ENCODE results near the gene TSPO. TPM values are rescaled to one million over a fixed set of nuclear protein-coding genes. Genes with fewer than 3 reads are reported as not detected.

The TSPO gene
- total and polyA plus RNA-seq, 2 of the 13 experiments (the other 11 are each of a cell fraction or from before 2014, with no cell fraction given), result 0.46 to 1.4 TPM

DNA sequence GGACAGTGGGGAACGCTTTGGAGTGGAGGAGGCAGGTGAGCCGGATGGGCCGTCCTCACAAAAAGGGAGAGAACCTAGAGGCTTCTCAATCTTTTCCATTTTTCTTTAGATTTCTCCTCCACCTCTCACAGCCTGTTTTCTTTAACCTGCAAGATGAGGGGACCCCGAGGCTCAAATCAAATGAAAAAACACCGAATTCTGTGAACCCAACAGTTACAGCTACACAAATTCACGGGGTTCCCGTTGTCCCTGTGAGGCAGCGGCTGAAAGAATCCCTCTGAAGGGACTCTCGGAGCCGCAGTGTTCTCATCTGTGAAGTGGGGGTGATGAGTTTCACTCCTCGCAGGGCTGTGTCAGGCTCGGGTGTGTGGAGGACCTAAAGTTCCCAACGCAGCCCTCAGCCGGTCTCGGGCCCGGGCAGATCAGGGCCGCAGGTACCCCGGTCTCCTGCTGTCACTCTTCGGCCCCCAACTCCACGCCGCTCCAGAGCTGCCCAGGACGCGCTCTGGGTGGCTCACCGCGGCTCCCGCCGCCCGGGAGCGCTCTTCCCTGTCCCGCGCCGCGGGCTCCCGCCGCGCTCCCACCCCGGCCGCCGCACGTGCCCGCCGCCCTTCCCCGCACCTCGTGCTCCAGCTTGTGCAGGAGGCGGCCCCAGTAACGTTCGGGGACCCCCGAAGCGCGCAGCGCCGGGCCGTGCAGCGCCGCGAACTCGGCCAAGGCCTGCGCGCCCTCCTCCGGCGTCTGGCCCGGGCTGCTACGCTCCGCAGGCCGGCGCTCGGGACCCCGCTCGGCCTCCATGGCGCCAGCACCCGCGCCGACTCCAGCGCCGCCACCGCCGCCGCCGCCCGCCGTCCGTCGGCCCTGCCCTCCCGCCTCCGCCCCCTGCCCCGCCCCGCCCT lies 35.2 kb downstream of the TSPO start, which contains the start of gene TTLL12 (continued):
- TF ChIP-seq, protein P1, sequence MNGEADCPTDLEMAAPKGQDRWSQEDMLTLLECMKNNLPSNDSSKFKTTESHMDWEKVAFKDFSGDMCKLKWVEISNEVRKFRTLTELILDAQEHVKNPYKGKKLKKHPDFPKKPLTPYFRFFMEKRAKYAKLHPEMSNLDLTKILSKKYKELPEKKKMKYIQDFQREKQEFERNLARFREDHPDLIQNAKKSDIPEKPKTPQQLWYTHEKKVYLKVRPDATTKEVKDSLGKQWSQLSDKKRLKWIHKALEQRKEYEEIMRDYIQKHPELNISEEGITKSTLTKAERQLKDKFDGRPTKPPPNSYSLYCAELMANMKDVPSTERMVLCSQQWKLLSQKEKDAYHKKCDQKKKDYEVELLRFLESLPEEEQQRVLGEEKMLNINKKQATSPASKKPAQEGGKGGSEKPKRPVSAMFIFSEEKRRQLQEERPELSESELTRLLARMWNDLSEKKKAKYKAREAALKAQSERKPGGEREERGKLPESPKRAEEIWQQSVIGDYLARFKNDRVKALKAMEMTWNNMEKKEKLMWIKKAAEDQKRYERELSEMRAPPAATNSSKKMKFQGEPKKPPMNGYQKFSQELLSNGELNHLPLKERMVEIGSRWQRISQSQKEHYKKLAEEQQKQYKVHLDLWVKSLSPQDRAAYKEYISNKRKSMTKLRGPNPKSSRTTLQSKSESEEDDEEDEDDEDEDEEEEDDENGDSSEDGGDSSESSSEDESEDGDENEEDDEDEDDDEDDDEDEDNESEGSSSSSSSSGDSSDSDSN (CRISPR knock-in tag; IDR thresholded peaks at IDR 0.05), result peak; percentile 49; the same call in 1 of the 2 replicates

GRCh38 chr22:43187171-43188099 lies 36.1 kb downstream of the TSPO start:
- DNase-seq (ENCODE audit: low spot score) (peak; percentile 87), ATAC-seq (peak; percentile 86), FAIRE-seq (peak; percentile 36)
- H3K4me2 ChIP-seq (ENCODE audit: low read depth, low read length), result peak overlapping the region; percentile 88
- no peaks in the 10 kb centered on the region for H3K27me3 ChIP-seq (ENCODE audit: control insufficient read depth in 1 of 2, insufficient read depth in 2 of 2, low read length in 2 of 2)
- H3K9ac ChIP-seq (ENCODE audit: insufficient read depth, low read depth, low read length), result peak overlapping the region; percentile 69
- BruUV-seq (replicated peaks), result TSS peak; percentile 89
- ChIA-PET CTCF (ENCODE audit: low intra/inter-chr PET ratio, low total read pairs) (no interaction called here), POLR2A (interaction anchor here (0.6 to 1.8 kb wide), 11 partner anchors 9 to 210 kb away, joined by 3 to 6 read pairs (median 4); partner anchors contain the start of gene MCAT)
- H3K79me2 ChIP-seq (ENCODE audit: insufficient read depth, low read length), result peaks cover 14% of the 10 kb centered on the region
- intact Hi-C loops (cut with micrococcal nuclease; ENCODE audit: unreplicated experiment), result no loop called here
- no peaks in the 10 kb centered on the region for H4K20me1 ChIP-seq (ENCODE audit: insufficient read depth, low read length)
- in situ Hi-C loops (cut with HindIII; ENCODE audit: extremely low pct_ligation_motif_present, low pct_unique_long_range_greater_than_20kb), result no loop called here
- peak overlapping the region; percentile 72 for H3K27ac ChIP-seq (ENCODE audit: extremely low read length, insufficient read depth, low read length)
- H3K9me3 ChIP-seq (ENCODE audit: low read length), result peaks cover 10% of the 10 kb centered on the region
- H2AFZ ChIP-seq (ENCODE audit: low read length), result peak overlapping the region; percentile 71
- H3K4me3 ChIP-seq (replicated peaks in 1 of 3; ENCODE audit: insufficient read depth in 1 of 3, low read depth in 2 of 3, low read length in 3 of 3), result peak overlapping the region; percentile 63 to 74 (median 69)
- no peaks in the 10 kb centered on the region; a peak in 2 of 5 replicates for H3K36me3 ChIP-seq (replicated peaks in 1 of 2; ENCODE audit: control insufficient read depth in 1 of 2, insufficient read depth in 2 of 2, low read length in 2 of 2)
- peaks cover 48% of the 10 kb centered on the region for H3K4me1 ChIP-seq (ENCODE audit: insufficient read depth, low read length)
- WGBS (ENCODE audit: low lambda C conversion rate), result 16% methylated on average over 47 of the region's 86 CpGs
- TF ChIP-seq ZBTB14 (CRISPR knock-in tag; IDR thresholded peaks at IDR 0.05) (peak; percentile 67), ZNF737 (CRISPR knock-in tag; IDR thresholded peaks at IDR 0.05; ENCODE audit: borderline replicate concordance) (no peak), ZBTB49 (CRISPR knock-in tag; IDR thresholded peaks at IDR 0.05; ENCODE audit: borderline replicate concordance) (no peak), PHF21A (CRISPR knock-in tag; IDR thresholded peaks at IDR 0.05) (peak; percentile 84), ARID2 (CRISPR knock-in tag; IDR thresholded peaks at IDR 0.05; ENCODE audit: borderline replicate concordance) (no peak), ZNF382 (CRISPR knock-in tag; IDR thresholded peaks at IDR 0.05; ENCODE audit: borderline replicate concordance) (no peak), KLF15 (CRISPR knock-in tag; IDR thresholded peaks at IDR 0.05; ENCODE audit: borderline replicate concordance) (0 out of 2 replicates have a peak, but pooled peaks have one; percentile 53)
- TF ChIP-seq, protein P2, sequence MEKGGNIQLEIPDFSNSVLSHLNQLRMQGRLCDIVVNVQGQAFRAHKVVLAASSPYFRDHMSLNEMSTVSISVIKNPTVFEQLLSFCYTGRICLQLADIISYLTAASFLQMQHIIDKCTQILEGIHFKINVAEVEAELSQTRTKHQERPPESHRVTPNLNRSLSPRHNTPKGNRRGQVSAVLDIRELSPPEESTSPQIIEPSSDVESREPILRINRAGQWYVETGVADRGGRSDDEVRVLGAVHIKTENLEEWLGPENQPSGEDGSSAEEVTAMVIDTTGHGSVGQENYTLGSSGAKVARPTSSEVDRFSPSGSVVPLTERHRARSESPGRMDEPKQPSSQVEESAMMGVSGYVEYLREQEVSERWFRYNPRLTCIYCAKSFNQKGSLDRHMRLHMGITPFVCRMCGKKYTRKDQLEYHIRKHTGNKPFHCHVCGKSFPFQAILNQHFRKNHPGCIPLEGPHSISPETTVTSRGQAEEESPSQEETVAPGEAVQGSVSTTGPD (CRISPR knock-in tag; IDR thresholded peaks at IDR 0.05), result no peak

Measured in HepG2 (cell line).